Measurements from ENCODE around the gene ZNF41. TPM values are rescaled to one million over a fixed set of nuclear protein-coding genes. Genes with fewer than 3 reads are reported as not detected.

ZNF41 gene
- total RNA-seq, 4 donors from 2014 or later, result 8.8 to 10.0 (median 9.4) TPM

DNA sequence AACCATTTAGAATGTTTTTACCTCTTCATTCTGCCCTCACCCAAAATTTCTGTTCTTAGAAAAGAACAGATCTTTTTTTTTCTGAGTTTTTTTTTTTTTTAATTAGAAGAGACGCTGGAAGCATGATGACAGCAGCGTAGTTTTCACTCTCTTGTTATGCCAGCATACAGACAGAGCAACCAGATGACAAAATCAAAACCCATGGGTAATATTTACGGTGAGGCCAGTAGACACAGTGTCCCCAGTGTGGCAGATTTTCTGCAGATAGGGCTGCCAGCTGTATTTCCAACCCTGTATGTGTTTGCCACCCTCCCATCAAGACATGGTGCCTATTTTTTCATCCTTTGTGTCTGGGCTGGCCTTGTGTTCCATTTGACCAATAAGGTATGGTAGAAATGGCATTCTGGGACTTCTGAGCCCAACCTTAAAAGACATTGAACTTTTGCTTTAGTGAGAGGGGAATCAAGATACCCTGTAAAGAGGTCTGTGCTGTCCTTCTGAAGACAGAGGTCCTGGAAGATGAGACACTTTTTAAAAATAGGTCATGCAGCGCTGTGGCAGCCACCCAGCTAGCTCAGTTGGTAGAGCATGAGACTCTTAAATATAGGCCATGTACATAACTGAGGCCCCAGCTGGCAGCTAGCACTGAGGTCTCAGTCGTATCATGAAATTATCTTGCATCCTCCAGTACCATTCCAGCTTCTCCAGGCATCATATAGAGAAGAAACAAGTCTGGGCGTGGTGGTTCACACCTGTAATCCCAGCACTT, 6.7 kb upstream of the ZNF41 start:
- no peak for TF ChIP-seq EP300 (IDR thresholded peaks at IDR 0.05)
- TF ChIP-seq POLR2AphosphoS5 (IDR thresholded peaks at IDR 0.05), result no peak
- TF ChIP-seq POLR2A (IDR thresholded peaks at IDR 0.05), result no peak
- TF ChIP-seq, protein P1, sequence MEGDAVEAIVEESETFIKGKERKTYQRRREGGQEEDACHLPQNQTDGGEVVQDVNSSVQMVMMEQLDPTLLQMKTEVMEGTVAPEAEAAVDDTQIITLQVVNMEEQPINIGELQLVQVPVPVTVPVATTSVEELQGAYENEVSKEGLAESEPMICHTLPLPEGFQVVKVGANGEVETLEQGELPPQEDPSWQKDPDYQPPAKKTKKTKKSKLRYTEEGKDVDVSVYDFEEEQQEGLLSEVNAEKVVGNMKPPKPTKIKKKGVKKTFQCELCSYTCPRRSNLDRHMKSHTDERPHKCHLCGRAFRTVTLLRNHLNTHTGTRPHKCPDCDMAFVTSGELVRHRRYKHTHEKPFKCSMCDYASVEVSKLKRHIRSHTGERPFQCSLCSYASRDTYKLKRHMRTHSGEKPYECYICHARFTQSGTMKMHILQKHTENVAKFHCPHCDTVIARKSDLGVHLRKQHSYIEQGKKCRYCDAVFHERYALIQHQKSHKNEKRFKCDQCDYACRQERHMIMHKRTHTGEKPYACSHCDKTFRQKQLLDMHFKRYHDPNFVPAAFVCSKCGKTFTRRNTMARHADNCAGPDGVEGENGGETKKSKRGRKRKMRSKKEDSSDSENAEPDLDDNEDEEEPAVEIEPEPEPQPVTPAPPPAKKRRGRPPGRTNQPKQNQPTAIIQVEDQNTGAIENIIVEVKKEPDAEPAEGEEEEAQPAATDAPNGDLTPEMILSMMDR (IDR thresholded peaks at IDR 0.05), result no peak
- 77 to 100% methylated on average over 3 to 6 of the region's 6 CpGs for WGBS, 2 donors (ENCODE audit: low coverage in 1 of 2)
- Histone ChIP-seq H3K27me3 (no peaks in the 10 kb centered on the region), H3K36me3 (no peaks in the 10 kb centered on the region), H3K9me3 (no peaks in the 10 kb centered on the region), H3K27ac (no peak overlapping the region), H3K4me3 (no peak overlapping the region), H3K4me1 (peaks cover 0 to 3% (median 0%) of the 10 kb centered on the region in 3 donors)
- no peak for ATAC-seq

DNA sequence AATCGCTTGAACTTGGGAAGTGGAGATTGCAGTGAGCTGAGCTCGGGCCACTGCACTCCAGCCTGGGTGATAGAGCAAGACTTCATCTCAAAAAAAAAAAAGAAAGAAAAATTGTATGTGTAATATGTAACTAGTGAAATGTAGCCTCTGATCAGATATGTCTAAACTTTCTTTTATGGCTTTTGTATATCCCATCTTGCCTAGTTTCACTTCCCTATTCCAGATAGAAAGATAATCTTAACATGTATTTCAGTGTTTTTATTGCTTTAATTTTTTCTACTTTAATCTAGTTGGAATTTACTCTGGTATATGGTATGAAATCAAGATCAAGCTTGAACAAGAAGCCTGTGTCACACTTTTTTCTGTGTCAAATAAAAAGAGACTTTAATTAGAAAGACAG, 1.9 kb upstream of the ZNF41 start:
- no peak for ATAC-seq
- no peaks in the 10 kb centered on the region for H3K9me3 ChIP-seq
- no peak overlapping the region for H3K4me3 ChIP-seq
- H3K27ac ChIP-seq, result no peak overlapping the region
- no peaks in the 10 kb centered on the region for H3K36me3 ChIP-seq
- 67 to 70% methylated on average over 1 to 2 of the region's 2 CpGs for WGBS, 2 donors (ENCODE audit: low coverage in 1 of 2)
- TF ChIP-seq, protein P1 (IDR thresholded peaks at IDR 0.05), result no peak
- TF ChIP-seq POLR2AphosphoS5 (IDR thresholded peaks at IDR 0.05) (no peak), EP300 (IDR thresholded peaks at IDR 0.05) (no peak), POLR2A (IDR thresholded peaks at IDR 0.05) (no peak)
- H3K27me3 ChIP-seq, result no peaks in the 10 kb centered on the region
- peaks cover 0 to 25% (median 0%) of the 10 kb centered on the region in 3 donors for H3K4me1 ChIP-seq

DNA sequence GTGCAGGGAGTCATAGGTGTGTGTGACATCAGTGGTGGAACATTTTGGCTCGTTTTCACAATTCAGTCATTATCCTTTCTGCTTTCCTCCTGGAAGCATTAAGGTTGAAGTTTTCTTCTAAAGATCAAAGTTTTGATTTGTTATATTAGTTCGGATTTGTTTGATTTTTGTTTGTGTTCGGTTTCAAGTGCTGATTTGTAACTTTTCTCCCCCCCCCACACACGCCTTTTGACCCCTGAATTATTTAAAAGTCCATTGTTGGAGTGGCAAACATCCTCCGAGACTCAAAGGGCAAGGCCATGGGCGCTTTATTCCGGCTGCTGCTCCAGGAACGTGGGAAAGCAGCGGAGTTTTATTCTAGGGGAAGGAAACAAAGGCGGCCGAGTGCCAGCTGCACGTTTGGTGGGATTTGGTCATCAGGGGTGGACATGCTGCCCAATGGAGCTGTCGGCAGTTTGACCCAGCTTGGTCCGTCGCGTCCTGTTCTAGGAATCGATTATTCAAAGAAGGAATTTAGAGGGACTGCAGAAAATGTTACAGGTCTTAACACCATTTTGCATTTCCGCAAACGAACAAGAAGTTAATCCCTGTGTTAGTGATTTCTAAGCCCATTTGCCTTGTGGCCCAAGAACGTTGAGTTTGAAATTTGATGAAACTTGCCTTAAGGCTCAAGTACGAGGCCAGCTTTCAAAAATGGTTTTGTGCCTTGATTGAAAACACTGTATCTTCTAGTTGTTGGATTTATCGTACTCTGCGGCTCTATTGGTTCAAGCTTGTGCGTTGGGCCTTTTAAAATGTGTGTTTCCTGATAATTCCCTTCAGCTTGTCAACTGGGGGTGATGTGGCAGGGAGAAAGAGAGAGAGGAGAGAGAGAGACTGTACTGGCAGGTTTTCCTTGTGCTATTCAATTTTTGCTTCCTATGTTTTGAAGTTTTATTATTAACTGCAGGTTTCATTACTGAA, 565 bp upstream of the ZNF41 start:
- no peak for ATAC-seq
- Histone ChIP-seq H3K27me3 (no peaks in the 10 kb centered on the region), H3K4me3 (peak overlapping the region; percentile 83 to 99), H3K36me3 (no peaks in the 10 kb centered on the region), H3K9me3 (no peaks in the 10 kb centered on the region), H3K4me1 (peaks cover 0 to 30% (median 0%) of the 10 kb centered on the region in 3 donors), H3K27ac (peak overlapping the region; percentile 91 to 98 (median 96))
- 2 to 23% methylated on average over 7 to 8 of the region's 24 CpGs for WGBS, 2 donors (ENCODE audit: low coverage in 1 of 2)
- TF ChIP-seq POLR2A (IDR thresholded peaks at IDR 0.05) (peak in 1 of 2 donors; percentile 6), POLR2AphosphoS5 (IDR thresholded peaks at IDR 0.05) (no peak), EP300 (IDR thresholded peaks at IDR 0.05) (no peak)
- TF ChIP-seq, protein P1 (IDR thresholded peaks at IDR 0.05), result no peak

DNA sequence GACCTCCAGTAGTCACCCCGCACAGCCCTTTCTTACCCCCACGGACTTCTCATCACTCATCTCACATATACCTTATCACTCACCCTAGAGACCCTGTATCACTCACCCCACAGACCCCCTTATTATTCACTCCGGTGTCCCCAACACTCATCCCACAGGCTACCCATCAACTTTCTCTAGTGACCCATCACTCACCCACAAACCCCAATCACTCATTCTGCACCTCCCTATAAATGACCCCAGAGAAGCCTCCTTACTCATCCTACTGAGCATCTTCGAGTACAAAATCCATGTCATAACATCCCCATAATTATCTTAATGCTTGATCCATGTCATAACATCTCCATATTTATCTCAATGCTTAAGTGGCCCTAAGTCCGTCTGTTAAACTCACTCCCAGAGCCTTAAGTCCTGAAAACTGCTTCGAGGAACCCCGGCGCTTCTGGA, 934 bp downstream of the ZNF41 start:
- Histone ChIP-seq H3K4me1 (peaks cover 0 to 30% (median 0%) of the 10 kb centered on the region in 3 donors), H3K9me3 (no peaks in the 10 kb centered on the region), H3K36me3 (no peaks in the 10 kb centered on the region), H3K27ac (peak overlapping the region in 3 of 4 donors; percentile 91 to 97 (median 95)), H3K4me3 (peak overlapping the region; percentile 83 to 99), H3K27me3 (no peaks in the 10 kb centered on the region)
- ATAC-seq, result no peak
- WGBS, 2 donors (ENCODE audit: low coverage in 1 of 2), result 18 to 48% methylated on average over 4 of the region's 8 CpGs
- TF ChIP-seq POLR2AphosphoS5 (IDR thresholded peaks at IDR 0.05) (no peak), POLR2A (IDR thresholded peaks at IDR 0.05) (no peak), EP300 (IDR thresholded peaks at IDR 0.05) (no peak)
- TF ChIP-seq, protein P1 (IDR thresholded peaks at IDR 0.05), result no peak
